ENCODE results near the gene GIT2. TPM values are rescaled to one million over a fixed set of nuclear protein-coding genes. Genes with fewer than 3 reads are reported as not detected.
"Not testable (repeated sequence)": the region's sequence is repeated elsewhere in the genome, so short reads cannot be mapped to it uniquely, and the experiment has no call there.

Gene GIT2
- total RNA-seq, 1 experiment from 2014 or later: 9.8 TPM

- no peak for DNase-seq (ENCODE audit: low spot score)
Observed at GRCh38 chr12:109923481-109924245, 72.5 kb downstream of the GIT2 start.

DNA sequence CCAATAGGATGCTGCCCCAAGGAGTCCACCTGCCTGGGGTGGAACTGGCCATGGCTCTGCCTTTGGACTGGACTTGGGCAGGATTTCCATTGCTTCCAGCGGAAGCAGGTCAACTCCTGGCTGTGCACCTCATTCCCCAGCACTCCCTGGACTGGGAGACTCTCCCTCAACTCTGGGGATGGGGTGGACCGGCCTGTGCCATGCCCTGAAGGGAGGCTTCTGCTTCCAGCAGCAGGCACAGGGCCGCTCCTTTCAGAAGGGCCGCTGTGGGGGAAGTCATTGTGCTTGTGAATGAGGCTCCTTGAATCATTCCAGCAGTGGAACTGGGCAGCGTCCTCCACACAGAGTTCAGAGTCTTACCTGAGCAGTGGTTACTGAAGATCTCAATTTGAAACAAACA lies 73.1 kb downstream of the GIT2 start:
- DNase-seq (ENCODE audit: low spot score): no peak

DNA sequence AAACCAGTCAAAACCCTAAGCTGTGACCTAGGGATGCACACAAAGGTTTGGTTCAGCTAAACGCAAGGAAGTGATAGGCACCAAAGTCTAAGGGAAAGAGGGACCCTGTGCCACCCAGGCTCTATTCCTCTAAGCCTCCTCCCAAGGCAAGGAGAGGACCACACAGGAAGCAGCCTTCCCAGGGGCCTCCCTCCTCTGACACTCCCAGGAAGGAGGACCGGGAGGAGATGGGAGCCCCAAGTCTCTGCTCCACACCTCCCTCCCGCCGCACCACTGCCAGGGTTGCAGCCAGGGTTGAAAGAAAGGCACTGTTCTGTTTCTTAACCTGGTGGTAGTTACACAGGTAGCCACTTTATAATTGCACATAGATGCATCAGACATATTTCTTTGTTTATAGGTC lies 74.2 kb downstream of the GIT2 start:
- DNase-seq (ENCODE audit: low spot score): no peak

- no peak for DNase-seq (ENCODE audit: low spot score)
Observed at GRCh38 chr12:109920261-109920780, 75.8 kb downstream of the GIT2 start.

DNA sequence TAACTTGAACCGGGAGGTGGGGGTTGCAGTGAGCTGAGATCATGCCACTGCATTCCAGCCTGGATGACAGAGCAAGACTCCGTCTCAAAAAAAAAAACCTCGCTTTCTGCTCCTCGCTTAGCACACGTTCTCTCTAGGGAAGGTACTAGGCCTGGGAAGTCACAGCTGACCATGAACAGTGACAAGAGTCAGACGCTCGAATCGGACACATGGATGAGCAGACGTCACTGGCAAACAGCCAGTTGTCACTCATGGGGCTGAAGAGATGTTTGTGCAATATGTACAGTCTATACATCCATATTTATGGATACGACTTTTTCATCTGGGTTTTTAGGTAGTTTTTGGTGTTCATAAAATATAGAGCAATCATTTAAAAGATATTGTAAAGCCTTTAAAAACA lies 76.7 kb downstream of the GIT2 start:
- no peak for DNase-seq (ENCODE audit: low spot score)

DNA sequence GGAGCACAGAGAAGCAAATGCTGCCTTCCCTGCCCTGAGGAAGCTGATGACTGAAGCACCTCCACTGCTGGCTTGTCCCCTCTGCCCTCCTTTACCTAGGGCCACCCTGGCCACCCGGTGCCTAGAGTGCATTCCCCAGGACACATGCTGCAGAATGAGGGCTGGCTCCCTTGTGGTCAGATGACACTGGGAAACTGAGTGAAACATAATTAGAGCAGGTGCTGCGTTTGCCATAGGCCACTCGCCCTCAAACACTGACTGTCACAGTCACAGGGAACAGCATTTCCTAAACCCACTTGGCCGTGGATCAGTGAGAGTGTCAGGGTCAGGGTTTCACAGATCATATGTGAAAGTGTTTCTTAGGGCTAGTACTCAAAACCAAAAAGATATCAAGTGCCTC lies 80.1 kb downstream of the GIT2 start:
- no peak for DNase-seq (ENCODE audit: low spot score)

DNA sequence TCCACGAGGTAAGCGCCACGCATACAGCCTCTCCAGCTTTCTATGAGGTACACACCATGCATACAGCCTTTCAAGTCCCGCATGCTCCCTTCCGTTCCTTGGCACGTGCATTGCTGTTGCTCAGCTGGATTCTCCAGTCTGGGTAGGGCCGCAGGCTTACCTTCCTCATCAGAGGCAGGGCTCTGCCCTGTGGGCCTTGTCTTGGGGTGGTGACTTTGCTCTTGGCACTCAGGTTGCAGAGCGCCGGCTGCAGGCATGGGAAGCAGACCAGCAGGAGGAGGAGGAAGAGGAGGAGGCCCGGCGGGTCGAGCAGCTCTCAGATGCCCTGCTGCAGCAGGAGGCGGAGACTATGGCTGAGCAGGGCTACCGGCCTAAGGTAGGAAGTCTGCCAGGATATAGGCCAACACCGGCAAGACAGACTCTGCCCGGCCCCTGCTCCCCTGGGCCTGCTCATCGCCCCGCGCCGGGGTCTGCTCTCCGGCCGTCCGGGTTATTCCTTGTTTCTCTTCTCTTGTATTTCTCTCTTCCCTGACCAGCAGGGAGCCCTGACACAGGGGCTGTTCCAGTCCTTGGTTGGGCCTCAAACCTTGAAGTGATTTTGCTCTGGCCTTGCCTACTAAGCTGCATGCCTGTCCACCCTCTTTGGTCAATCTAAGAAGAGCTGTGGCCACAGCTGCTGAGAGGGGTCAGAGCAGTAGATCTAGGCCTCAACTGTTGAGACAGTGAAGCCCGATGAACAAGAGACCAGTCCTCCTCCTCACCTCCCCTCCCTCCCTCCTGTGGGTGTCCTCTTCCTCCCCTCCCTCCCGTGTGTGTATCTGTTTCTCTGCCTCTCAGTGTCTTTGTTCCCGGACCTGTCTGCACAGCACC lies 80.8 kb downstream of the GIT2 start:
- DNase-seq (ENCODE audit: low spot score): no peak

DNA sequence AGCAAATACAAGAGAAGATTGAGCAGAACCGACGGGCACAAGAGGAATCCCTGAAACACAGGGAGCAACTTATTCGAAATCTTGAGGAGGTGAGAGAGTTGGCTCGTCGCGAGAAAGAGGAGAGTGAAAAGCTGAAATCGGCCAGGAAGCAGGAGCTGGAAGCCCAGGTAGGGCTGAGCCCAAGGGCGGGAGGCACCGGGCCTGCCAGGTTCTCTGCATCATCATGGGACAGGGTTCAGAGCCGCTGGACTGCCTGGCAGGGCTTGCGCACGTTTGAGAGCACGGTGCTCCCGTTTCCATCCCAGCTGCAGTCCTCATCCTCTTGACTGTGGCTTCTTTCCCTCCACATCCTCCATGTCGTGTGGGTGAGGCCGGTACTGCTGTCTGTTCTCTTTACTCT lies 81.7 kb downstream of the GIT2 start:
- DNase-seq (ENCODE audit: low spot score): no peak

GRCh38 chr12:109912855-109913321 lies 83.3 kb downstream of the GIT2 start:
- DNase-seq (ENCODE audit: low spot score): no peak

- DNase-seq (ENCODE audit: low spot score): peak; percentile 24
Observed at GRCh38 chr12:109910969-109911348, 85.2 kb downstream of the GIT2 start.

DNA sequence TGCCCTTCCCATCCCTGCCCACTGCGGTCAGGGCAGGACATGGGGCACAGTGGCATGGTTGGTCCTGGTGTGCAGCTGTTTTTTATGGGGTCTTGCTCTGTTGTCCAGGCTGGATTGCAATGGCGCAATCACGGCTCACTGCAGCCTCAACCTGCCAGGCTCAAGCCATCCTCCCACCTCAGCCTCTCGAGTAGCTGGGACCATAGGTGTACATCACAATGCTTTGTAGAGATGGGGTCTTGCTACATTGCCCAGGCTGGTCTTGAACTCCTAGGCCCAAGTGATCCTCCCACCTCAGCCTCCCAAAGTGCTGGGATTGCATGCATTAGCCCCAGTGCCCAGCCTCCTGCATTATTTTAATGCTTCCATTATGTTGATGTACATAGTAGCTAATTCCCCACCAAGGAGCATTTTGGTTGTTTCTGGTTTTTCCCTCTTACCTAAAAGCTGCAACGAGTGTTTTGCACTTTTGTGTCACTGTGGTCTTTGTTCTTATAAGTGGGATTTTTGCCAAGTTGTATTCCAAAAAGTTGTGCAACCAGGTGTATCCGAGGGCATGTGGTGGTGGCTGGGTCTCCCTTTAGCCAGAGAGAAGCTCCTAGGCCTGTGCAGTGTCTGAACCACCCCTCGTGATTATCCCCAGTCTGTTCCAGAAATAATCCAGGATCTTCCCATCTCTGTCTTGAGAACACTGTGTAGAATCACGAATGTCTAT lies 85.8 kb downstream of the GIT2 start:
- no peak for DNase-seq (ENCODE audit: low spot score)

DNA sequence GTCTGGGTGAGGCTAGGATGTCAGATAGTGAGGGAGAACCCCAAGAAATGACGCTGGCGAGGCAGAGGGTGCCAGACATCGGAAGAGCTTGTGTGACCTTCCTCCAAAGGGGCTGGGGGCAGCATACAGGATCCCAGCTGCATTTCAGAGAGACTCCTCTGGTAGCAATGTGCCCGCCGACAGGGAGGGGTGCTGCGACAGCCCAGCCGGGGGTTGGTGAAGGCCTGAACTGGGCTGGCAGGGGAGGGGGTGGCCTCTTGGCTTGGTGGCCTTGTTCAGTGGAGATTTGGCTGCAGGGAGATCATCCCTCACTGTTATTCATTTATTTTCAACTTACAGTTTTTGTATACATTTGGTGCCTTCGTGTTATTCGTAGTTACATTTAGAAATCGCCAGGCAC lies 90.9 kb downstream of the GIT2 start:
- no peak for DNase-seq (ENCODE audit: low spot score)

DNA sequence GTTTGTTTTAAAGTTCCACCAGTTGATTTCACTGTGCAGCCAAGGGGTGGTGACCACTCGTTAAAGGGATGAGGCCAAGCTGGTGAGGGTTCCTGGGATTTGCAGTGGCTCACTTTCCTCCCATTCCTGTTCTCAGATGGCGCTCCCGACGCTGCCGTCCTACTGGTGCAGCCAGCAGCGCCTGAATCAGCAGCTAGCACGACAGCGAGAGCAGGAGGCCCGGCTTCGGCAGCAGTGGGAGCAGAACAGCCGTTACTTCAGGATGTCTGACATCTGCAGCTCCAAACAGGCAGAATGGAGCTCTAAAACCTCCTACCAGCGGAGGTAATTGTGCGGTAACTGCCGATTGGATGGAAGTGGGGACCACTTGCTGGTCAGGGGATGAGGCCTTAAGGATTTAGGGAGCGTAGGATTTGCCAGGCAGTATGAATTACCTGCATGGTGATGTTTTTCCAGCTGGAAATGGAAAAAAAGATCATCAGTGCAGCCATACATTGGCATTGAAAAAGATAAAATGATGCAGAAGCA lies 93.2 kb downstream of the GIT2 start:
- no peak for DNase-seq (ENCODE audit: low spot score)

DNA sequence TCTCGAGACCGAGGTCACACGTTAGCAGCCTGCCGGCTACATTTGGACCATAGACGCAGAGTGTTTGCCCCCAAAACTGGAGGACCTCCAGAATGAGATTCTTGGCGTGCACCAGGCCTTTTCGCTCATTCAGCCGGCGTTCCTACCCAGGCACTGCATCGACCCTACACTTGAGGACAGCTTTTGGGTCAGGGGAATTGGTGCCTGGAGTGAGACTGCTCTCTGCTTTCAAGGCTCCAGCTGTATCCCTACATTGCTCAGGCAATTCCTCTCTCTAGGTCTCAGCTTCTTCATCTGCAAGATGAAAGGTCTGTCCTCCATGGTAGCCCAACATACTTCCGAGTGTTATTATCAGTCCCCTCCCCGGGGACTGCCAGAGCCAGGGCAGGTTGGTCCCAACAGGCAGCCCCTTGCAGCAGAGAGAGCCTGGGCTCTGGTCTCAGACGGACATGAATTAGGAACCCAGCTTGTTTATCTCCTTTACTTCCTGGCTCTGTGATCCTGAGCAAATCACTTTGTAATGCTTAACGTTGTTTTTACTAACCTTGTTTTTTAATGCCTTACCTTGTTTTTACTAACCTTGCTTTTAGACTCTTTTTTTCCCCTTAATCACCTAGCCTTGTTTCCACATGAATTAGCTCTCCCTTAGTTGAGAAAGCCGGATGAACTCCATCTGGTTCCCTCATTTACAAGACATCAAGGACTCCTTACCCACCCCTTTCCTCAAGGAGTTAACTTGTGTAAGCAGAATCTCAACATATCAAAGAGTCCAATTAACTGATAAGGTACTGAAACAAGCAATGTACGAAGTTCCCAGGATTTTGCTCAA lies 95.2 kb downstream of the GIT2 start:
- DNase-seq (ENCODE audit: low spot score): peak; percentile 45

DNA sequence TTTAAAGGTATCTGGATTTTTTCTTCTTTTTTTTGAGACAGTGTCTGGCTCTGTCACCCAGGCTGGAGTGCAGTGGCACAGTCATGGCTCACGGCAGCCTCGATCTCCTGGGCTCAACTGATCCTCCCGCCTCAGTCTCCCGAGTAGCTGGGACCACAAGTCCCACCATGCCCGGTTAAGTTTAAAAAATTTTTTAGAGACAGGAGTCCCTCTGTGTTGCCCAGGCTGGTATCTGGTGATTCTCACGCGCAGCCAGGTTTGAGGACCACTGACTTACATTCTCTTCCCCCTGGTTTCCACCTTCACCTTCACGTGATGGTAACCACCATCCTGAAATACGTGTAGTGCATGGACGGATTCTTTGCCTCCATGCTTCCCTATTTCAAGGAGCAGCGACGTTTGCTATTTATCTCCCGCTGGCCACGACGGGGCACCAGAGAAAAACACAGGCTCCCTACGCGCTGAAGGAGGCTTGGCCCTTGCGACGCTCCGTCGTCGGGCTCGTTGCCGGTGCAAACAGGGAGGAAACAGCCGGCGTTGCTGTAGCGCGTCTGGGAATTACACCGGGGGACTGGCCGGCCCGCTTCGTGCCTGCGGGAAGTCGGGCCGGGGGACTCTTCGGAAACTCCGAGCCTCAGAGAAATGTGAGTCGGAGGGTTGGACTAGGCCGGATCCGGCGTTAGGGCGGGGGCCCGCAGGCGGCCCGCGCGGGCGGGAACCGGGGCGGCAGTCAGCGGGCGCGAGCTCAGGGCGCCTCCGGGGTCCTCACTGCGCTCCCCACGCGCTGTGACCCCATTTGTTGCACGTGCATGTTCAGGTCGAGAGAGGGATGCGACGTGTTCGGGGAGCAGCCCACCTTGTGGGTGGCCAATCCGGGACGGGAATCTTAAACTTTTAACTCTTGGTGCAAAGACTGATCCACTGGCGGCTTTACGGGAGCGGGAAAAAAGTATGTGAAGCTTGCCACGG lies 96.1 kb downstream of the GIT2 start, which contains the start of gene TCHP:
TSS of gene TCHP (plus strand) at position 492 of the 969 bp plus-strand sequence. CDS start 2,753 bp downstream, outside the sequence.
- DNase-seq (ENCODE audit: low spot score): peak; percentile 83

DNA sequence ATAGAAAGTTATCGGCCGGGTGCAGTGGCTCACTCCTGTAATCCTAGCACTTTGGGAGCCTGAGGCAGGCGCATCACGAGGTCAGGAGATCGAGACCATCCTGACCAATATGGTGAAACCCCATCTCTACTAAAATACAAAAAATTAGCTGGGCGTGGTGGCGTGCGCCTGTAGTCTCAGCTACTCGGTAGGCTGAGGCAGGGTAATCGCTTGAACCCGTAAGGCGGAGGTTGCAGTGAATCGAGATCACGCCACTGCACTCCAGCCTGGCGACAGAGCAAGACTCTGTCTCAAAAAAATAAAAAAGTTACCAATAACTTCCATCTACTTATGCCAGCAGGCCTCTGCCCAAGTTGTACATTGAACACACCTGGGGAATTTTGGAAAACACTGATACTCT lies 96.8 kb downstream of the GIT2 start:
- not testable (repeated sequence) for DNase-seq (ENCODE audit: low spot score)

DNA sequence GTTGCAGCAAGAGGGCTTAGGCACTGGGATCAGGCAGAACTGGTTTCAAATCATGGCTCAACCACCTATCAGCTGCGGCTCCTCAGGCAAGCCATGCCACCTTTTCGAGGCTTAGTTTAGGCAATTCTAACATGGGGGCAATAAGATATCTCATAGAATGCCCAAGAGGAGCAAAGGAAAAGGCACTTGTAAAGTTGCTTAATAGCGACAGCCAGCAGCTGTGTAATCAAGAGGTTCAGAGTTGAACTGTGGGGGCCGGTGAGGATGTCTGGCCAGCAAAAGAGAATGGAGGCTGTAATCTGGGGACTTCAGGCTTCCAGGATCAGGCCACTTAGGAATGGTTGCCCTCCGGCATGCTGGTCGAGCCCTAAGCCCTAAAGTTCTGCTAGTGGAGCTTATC lies 99.1 kb downstream of the GIT2 start:
- DNase-seq (ENCODE audit: low spot score): no peak

DNA sequence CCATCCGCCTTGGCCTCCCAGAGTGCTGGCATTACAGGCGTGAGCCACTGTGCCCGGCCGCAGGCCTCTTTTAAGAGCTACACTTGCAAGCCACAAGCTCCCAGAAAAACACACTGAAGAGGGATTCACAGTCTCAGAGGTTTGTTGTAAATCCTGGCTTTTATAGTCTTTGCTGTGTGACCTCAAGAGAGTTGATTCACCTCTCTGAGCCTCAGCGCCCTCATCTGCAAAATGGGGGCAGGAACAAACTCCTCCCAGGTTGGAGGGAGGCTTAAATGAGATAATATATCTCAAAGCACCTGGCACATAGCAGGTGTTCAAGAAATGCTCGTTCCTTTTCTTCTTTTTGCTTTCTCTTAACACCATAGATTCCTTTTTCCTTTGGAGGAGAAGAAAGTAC lies 100.0 kb downstream of the GIT2 start:
- DNase-seq (ENCODE audit: low spot score): no peak

- no peak for DNase-seq (ENCODE audit: low spot score)
Observed at GRCh38 chr12:109894939-109895338, 101.2 kb downstream of the GIT2 start.

Data from HT-29 (cell line).